Measurements from ENCODE around the gene VAC14. TPM values are rescaled to one million over a fixed set of nuclear protein-coding genes. Genes with fewer than 3 reads are reported as not detected.

Gene VAC14
- polyA plus RNA-seq, 3 donors: 20.7 to 49.4 (median 31.1) TPM

GRCh38 chr16:70782237-70782636, 18.7 kb downstream of the VAC14 start:
- no peak for TF ChIP-seq CTCF (IDR thresholded peaks at IDR 0.05)
- H3K36me3 Mint-ChIP-seq: peaks cover 96 to 99% of the 10 kb centered on the region in 2 donors
- Histone ChIP-seq H3K4me3 (replicated peaks in 1 of 3; ENCODE audit: low read depth in 2 of 3, low read length in 3 of 3) (no peak overlapping the region), H3K36me3 (replicated peaks in 1 of 2; ENCODE audit: control insufficient read depth in 1 of 2, insufficient read depth in 2 of 2, low read length in 2 of 2) (peaks cover 95 to 100% of the 10 kb centered on the region in 2 donors), H3K27ac (ENCODE audit: low read depth in 1 of 2, low read length in 2 of 2) (no peak overlapping the region), H3K4me1 (ENCODE audit: control insufficient read depth in 1 of 2, insufficient read depth in 2 of 2, low read length in 2 of 2) (no peaks in the 10 kb centered on the region), H4K20me1 (ENCODE audit: insufficient read depth, low read length) (peaks cover 17% of the 10 kb centered on the region), H3K79me2 (ENCODE audit: insufficient read depth, low read length) (peaks cover under 1% of the 10 kb centered on the region), H3K9ac (ENCODE audit: insufficient read depth, low read length, poor library complexity, severe bottlenecking) (no peak overlapping the region), H2AFZ (ENCODE audit: insufficient read depth, low read depth, low read length, poor library complexity, severe bottlenecking) (no peak overlapping the region), H3K4me2 (replicated peaks; ENCODE audit: extremely low read depth, low read length, poor library complexity, severe bottlenecking) (no peak overlapping the region), H3K27me3 (ENCODE audit: control insufficient read depth in 2 of 2, insufficient read depth in 2 of 2, low read length in 2 of 2) (no peaks in the 10 kb centered on the region), H3K9me3 (replicated peaks in 1 of 2; ENCODE audit: control insufficient read depth in 1 of 2, insufficient read depth in 1 of 2, low read length in 2 of 2) (peaks cover 17 to 24% of the 10 kb centered on the region in 2 donors)
- H3K27me3 Mint-ChIP-seq (ENCODE audit: low read depth in 3 of 3): no peaks in the 10 kb centered on the region
- intact Hi-C loops (cut with micrococcal nuclease): no loop called here
- peaks cover 5 to 17% (median 13%) of the 10 kb centered on the region in 7 donors for H3K9me3 Mint-ChIP-seq
- H3K4me1 Mint-ChIP-seq: peaks cover 10% of the 10 kb centered on the region
- WGBS (ENCODE audit: insufficient coverage): 100% methylated on average over 3 of the region's 3 CpGs
- no peak overlapping the region for H3K4me3 Mint-ChIP-seq
- peak overlapping the region in 1 of 7 donors; percentile 26 for H3K27ac Mint-ChIP-seq
- no peak for DNase-seq

- Mint-ChIP-seq H3K9me3 (peaks cover 5 to 17% (median 13%) of the 10 kb centered on the region in 7 donors), H3K27ac (peak overlapping the region in 2 of 7 donors; percentile 10 to 26), H3K36me3 (peaks cover 94 to 100% of the 10 kb centered on the region in 2 donors)
Observed at GRCh38 chr16:70781800-70782199, 19.2 kb downstream of the VAC14 start.

More at GRCh38 chr16:70781800-70782199, 19.2 kb downstream of the VAC14 start:
- peaks cover 17 to 24% of the 10 kb centered on the region in 2 donors for H3K9me3 ChIP-seq (replicated peaks in 1 of 2; ENCODE audit: control insufficient read depth in 1 of 2, insufficient read depth in 1 of 2, low read length in 2 of 2)
- no peak overlapping the region for H3K9ac ChIP-seq (ENCODE audit: insufficient read depth, low read length, poor library complexity, severe bottlenecking)
- TF ChIP-seq CTCF (IDR thresholded peaks at IDR 0.05): no peak
- H3K4me3 Mint-ChIP-seq: no peak overlapping the region
- no peak overlapping the region for H3K4me3 ChIP-seq (replicated peaks in 1 of 3; ENCODE audit: low read depth in 2 of 3, low read length in 3 of 3)
- H3K4me1 ChIP-seq (ENCODE audit: control insufficient read depth in 1 of 2, insufficient read depth in 2 of 2, low read length in 2 of 2): no peaks in the 10 kb centered on the region
- H4K20me1 ChIP-seq (ENCODE audit: insufficient read depth, low read length): peaks cover 13% of the 10 kb centered on the region
- H3K4me2 ChIP-seq (replicated peaks; ENCODE audit: extremely low read depth, low read length, poor library complexity, severe bottlenecking): no peak overlapping the region
- no peak for DNase-seq
- no peak overlapping the region for H3K27ac ChIP-seq (ENCODE audit: low read depth in 1 of 2, low read length in 2 of 2)
- intact Hi-C loops (cut with micrococcal nuclease): no loop called here
- peaks cover 7% of the 10 kb centered on the region for H3K4me1 Mint-ChIP-seq
- no peak overlapping the region for H2AFZ ChIP-seq (ENCODE audit: insufficient read depth, low read depth, low read length, poor library complexity, severe bottlenecking)
- 97% methylated on average over 9 of the region's 14 CpGs for WGBS (ENCODE audit: insufficient coverage)
- H3K27me3 ChIP-seq (ENCODE audit: control insufficient read depth in 2 of 2, insufficient read depth in 2 of 2, low read length in 2 of 2): no peaks in the 10 kb centered on the region
- peaks cover 0 to under 1% (median 0%) of the 10 kb centered on the region in 3 donors for H3K27me3 Mint-ChIP-seq (ENCODE audit: low read depth in 3 of 3)
- peaks cover 95 to 100% of the 10 kb centered on the region in 2 donors for H3K36me3 ChIP-seq (replicated peaks in 1 of 2; ENCODE audit: control insufficient read depth in 1 of 2, insufficient read depth in 2 of 2, low read length in 2 of 2)
- H3K79me2 ChIP-seq (ENCODE audit: insufficient read depth, low read length): no peaks in the 10 kb centered on the region
